Measurements from ENCODE around the gene MINDY4.

MINDY4 gene

DNA sequence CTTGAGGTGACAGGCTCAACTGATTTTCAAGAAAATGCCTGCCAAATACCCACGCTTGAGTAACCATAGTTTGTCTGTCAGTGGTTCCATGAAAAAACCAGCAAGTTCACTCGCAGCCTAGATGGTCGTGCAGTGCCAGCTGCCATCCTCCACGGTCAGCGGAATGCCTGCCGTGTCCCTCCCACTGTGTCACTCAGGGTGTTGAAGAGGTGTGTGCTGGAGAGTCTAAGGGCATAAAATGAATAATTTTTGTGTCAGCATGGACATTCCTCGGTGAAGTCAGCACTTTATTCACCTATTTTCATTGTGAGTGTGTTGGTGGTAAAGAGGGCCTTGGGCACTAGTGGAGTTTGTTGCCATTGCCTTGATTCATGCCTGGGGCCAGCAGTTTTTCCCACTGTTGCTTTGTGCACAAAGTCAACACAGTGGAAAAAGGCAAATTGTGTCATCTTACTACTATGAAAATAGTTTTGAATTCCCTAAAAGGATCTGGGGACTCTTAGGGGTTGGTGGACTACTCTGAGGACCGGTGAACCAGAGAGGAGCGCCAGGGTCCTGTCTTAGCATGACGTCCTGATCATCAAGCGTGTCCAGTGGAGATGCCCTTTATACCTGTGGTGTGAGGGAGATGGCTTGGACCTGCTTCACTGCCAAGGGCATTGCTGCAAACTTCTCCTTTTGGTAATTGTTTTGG lies 17.6 kb downstream of the MINDY4 start:
- Histone ChIP-seq H3K27me3 (replicated peaks) (no peaks in the 10 kb centered on the region), H3K27ac (no peak overlapping the region), H3K4me3 (ENCODE audit: low read depth, low read length) (no peak overlapping the region), H3K36me3 (replicated peaks) (no peaks in the 10 kb centered on the region)
- no peak for DNase-seq
- TF ChIP-seq, protein P1, sequence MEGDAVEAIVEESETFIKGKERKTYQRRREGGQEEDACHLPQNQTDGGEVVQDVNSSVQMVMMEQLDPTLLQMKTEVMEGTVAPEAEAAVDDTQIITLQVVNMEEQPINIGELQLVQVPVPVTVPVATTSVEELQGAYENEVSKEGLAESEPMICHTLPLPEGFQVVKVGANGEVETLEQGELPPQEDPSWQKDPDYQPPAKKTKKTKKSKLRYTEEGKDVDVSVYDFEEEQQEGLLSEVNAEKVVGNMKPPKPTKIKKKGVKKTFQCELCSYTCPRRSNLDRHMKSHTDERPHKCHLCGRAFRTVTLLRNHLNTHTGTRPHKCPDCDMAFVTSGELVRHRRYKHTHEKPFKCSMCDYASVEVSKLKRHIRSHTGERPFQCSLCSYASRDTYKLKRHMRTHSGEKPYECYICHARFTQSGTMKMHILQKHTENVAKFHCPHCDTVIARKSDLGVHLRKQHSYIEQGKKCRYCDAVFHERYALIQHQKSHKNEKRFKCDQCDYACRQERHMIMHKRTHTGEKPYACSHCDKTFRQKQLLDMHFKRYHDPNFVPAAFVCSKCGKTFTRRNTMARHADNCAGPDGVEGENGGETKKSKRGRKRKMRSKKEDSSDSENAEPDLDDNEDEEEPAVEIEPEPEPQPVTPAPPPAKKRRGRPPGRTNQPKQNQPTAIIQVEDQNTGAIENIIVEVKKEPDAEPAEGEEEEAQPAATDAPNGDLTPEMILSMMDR (IDR thresholded peaks at IDR 0.05; ENCODE audit: low read depth, low read length, missing control alignments) = no peak
- in situ Hi-C loops (cut with HindIII; ENCODE audit: low pct_ligation_motif_present, low sequenced_read_pairs) = no loop called here

DNA sequence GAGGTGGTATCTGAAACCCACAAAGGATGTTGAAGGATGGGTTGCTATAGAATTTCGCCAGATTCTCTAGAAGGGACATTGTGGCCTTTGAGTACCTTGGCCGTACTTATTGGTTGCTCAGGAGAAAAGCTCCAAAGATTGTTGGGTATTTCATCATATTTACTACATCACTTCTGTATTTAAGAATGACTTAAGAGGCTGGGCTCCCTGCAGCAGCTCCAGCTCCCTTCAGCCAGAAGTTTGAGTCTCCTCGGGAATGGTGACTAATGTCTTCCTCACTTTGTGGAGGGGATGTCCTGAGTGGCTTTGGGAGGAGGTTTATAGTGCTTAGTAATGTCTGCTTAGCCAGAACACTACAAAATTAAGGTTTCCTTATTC lies 18.1 kb downstream of the MINDY4 start:
- TF ChIP-seq, protein P1 (IDR thresholded peaks at IDR 0.05; ENCODE audit: low read depth, low read length, missing control alignments) = no peak
- no peak overlapping the region for H3K27ac ChIP-seq
- H3K27me3 ChIP-seq (replicated peaks) = no peaks in the 10 kb centered on the region
- in situ Hi-C loops (cut with HindIII; ENCODE audit: low pct_ligation_motif_present, low sequenced_read_pairs) = no loop called here
- H3K36me3 ChIP-seq (replicated peaks) = no peaks in the 10 kb centered on the region
- peak; percentile 44 for DNase-seq
- H3K4me3 ChIP-seq (ENCODE audit: low read depth, low read length) = no peak overlapping the region

GRCh38 chr7:30790356-30790755 lies 19.1 kb downstream of the MINDY4 start:
- in situ Hi-C loops (cut with HindIII; ENCODE audit: low pct_ligation_motif_present, low sequenced_read_pairs) = no loop called here
- no peak overlapping the region for H3K27ac ChIP-seq
- TF ChIP-seq, protein P1 (IDR thresholded peaks at IDR 0.05; ENCODE audit: low read depth, low read length, missing control alignments) = no peak
- H3K4me3 ChIP-seq (ENCODE audit: low read depth, low read length) = no peak overlapping the region
- H3K27me3 ChIP-seq (replicated peaks) = no peaks in the 10 kb centered on the region
- no peak for DNase-seq
- no peaks in the 10 kb centered on the region for H3K36me3 ChIP-seq (replicated peaks)

DNA sequence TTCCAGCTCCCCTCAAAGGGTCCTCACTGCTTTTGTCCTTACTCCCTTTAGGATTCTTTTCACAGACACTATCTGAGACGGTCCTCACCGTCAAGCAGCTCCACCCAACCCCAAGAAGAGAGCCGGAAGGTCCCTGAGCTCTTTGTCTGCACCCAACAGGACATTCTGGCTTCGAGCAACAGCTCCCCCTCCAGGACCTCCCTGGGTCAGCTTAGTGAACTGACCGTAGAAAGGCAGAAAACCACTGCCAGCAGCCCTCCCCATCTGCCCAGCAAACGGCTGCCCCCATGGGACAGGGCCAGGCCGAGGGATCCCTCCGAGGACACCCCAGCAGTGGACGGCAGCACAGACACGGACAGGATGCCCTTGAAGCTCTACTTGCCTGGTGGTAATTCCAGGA lies 19.9 kb downstream of the MINDY4 start:
- Histone ChIP-seq H3K27me3 (replicated peaks) (no peaks in the 10 kb centered on the region), H3K27ac (no peak overlapping the region), H3K4me3 (ENCODE audit: low read depth, low read length) (no peak overlapping the region), H3K36me3 (replicated peaks) (no peaks in the 10 kb centered on the region)
- in situ Hi-C loops (cut with HindIII; ENCODE audit: low pct_ligation_motif_present, low sequenced_read_pairs) = no loop called here
- TF ChIP-seq, protein P1 (IDR thresholded peaks at IDR 0.05; ENCODE audit: low read depth, low read length, missing control alignments) = no peak
- DNase-seq = no peak

DNA sequence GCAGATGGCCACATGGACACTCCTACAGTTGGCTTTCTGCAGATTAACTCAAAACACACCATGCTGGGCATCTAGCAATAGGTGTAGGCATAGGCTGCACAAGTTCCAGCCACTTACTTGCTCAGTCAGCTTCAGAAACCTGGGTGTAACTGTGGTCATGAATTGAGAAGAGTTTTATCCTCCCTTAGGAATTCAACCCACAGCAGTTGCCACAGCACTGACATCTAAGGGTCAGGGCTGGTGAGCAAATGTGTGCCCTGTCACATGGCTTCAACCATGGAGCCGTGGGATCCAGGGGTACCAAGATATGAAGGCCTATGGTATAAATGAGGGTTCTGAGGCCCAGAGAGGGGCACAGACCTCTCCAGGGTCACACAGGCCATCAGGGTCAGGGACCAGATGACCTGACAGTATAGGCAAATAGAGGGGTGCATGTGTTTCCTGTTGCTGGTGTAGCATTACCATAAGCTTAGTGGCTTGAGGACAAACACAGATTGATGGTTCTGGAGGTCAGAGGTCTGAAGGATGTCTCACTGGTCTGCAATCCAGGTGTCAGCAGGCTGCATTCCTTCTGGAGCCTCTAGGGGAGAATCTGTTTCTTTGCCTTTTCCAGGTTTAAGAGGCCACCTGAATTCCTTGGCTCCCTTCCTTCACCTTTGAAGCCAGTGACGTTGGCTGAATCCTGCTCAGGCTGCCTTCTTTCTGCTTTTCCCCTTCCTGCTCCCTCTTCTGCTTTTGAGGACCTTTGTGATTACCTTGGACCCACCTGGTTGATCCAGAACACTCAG lies 24.1 kb downstream of the MINDY4 start:
- Histone ChIP-seq H3K27me3 (replicated peaks) (no peaks in the 10 kb centered on the region), H3K4me3 (ENCODE audit: low read depth, low read length) (no peak overlapping the region), H3K27ac (no peak overlapping the region), H3K36me3 (replicated peaks) (no peaks in the 10 kb centered on the region)
- TF ChIP-seq, protein P1 (IDR thresholded peaks at IDR 0.05; ENCODE audit: low read depth, low read length, missing control alignments) = no peak
- in situ Hi-C loops (cut with HindIII; ENCODE audit: low pct_ligation_motif_present, low sequenced_read_pairs) = no loop called here
- no peak for DNase-seq
